ENCODE measurements around the gene SCFD2.

SCFD2 gene

DNA sequence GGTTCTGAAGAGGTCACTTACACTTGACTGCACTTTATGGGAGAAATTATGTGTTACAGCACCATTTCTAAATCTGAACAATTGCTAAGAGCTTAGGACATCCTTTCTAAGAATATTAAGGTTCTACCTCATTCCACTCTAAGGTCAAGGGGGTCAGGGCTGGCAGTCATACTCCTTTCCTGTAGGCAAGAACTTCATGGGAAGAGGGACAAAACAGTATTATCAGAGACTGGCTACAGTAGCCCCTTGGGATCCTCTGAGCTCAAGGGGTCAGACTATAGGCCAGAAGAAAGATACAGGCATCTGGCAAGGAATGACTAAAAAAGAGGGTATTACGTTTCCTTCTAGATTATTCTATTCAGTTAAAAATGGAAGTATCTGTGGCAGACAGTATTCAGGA lies 388.6 kb downstream of the SCFD2 start:
- DNase-seq: no peak

DNA sequence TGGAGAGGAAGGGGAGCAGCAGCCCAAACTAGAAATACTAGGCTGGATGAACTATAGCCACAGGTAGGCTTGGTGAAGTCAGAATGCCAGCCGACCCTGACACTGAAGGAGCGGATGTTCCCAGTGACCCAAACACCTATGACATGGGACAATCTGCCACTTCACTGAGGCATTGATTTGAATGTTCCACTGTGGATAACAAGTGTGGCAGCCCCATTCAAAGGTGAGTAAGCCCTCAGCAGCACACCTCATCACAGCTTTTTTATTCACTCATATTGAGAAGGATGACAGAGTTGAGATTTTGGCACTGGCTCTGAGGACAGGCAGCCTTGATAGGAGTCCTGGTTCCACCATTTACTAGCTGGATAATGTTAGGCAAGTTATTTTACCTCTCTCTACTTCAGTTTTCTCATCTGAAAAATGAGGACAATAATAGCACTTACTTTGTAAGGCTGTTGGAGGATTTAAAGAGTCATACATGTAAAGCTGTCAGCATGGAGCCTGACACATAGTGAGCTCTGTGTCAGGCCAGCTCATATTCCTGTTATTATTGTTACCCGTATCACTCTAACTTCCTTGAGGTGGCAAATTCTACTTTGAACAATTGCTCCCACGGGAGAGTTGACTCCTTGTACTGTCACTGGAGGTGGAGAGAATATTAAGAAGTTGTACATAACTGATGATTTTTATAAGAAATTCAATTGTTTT lies 389.2 kb downstream of the SCFD2 start:
- DNase-seq: no peak

DNA sequence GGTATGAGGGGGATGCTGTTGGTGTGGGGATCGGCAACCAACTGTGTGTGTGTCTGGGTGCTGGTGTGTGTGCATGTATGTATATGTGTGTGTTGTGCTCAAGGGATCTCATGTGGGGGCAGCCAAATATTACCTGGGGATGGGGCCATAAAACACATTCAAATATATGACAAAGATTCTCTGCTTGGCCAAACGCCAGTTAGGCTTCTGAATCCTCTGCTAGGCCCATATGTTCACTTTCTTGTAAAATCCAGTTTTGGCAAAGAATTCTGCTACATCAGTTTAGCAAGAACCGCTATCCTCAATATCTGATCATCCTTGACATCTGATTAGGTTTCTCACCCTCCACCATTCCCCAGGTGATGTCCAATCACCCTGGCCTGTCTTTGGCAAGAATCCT lies 397.2 kb downstream of the SCFD2 start:
- DNase-seq: no peak

DNA sequence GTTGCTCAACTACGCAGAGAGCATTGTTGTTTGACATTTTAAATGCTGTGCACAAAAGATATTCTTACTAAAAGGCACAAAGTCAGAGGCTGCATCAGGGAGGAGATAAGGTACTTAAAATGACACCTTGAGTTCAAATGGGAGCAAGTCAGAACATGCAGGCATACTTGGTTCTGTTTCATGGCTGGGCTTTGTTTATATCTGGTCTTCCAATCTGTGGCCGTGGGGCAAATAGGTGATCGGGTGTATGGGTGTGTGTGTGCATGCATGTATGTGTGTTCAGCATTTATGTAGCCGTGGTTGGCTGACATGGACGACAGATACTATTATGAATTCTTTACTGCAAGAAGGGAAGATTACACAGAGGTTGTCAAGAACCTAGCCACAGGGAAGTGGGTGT lies 397.6 kb downstream of the SCFD2 start:
- no peak for DNase-seq

DNA sequence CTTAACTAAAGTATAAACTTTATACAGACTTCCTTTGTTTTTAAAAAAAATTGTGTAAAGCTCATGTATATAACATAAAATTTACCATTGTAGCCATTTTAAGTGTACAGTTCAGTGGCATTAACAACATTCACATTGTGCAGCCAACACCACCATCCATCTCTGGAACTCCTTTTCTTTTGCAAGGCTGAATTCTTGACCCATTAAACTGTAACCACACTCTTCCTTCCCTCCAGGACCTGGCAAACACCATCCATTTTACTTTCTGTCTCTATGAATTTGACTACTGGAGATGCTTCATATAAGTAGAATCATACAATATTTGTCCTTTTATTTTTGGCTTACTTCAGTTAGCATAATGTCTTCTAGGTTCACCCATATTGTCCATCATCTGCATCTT lies 399.1 kb downstream of the SCFD2 start:
- DNase-seq: no peak

DNA sequence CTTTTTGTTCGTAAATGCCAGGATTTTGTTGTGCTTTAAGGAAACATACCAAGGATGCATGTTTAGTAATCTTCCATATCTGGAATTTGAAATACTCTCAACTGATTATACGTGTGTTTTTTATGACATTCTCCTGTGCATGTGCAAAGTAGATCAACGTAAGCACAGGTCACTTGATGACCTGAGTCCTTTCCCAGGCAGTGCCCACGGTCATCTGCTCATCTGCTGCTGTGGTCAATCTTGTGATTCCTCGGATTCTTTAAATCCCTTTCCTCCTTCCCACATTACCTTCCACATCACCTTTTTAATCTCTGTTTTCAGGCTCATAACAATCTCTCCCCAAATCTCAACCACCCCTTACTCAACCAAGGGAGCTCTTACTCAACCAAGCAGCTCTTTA lies 399.7 kb downstream of the SCFD2 start:
- no peak for DNase-seq

DNA sequence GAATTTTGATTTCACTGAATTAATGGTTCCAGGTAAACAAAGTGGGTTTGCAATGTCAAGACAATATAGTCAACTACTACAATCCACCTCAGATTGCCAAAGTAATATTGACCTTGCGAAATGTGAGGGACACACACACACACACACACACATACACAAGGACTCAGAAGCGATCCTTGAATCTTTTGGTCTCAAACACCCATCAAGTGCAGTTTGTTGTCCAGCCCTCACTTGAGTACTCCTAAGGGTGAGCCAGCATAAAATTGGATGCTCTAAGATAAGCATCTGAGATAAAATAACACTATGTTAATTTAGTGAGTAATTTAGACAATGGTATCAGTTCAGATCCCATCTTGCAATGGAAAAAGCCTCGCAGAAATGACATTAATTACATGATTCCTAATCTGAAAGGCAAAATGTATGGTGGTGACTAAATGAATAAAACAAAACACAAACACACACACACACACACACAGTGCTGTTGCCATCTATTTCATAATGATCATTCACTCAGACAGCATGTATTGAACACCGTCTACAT lies 401.2 kb downstream of the SCFD2 start:
- no peak for DNase-seq

DNA sequence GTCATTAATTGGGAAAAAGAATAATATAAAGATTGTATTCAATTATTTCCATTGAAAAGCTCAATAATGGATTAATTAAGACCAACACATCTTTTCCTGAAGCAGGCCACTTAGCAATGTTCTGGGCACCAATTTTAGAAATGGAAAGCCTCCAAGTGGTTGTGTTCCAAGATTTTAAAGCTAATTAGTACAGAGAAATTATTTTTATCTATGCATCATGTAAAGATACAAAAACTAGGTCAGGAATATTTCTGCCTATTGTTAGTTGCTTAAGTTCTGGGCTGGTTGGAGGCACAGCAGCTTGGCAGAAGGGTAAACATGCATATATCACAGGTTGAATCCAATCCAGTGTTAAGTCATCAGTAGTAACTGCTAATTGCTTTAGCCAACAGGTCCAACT lies 401.9 kb downstream of the SCFD2 start:
- no peak for DNase-seq

DNA sequence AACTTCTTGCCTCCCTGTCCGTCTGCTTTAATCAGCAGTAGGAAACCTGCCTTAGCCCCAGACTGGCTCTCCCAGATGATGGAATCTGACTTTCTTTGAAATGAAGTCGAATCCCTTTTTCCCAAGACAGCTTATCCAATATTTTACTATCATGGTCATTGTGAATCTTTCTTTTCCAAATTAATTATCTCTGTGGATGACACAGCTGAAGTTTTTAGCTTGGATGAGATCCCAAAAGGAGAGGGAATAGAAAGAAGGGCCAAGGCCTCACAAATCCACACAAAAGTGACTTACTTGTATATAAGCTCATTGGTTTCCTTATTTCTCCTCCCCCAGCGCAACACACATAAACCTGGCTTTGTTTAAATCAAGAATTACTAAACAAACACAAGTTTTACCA lies 403.1 kb downstream of the SCFD2 start:
- no peak for DNase-seq

DNA sequence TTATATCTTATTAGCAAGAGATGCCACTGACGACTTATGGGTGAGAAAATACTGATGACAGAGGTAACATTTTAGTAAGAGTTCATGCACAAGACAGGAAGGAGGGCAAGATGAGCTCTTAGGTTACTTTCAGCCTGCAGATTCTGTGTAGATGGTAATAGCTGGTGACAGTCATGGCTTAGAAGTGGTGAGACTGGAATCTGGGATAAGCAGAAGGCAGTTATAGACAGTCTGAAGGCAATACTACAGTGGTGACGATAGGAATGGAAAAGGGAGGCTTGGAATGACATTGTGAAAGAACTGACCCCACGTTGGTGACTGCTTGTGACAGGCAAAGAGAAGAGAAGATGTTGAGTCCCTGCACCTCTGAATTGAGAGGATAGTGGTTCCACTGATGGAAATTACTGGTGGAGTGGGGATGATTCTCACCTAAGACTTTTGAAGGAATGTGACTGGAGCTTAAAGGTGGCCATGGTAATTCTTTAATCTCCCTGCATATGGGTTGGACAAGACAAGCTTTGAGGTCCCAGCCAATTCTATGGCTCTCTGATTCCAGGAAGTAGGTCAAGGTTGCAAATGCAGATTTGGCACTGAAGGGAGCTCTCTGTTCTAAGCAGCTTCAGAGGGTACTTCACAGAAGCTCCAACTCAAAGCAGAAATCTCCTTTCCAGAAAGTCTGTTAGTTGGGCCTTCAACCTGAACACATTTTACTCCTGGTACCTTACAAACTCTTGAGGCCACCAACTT lies 404.0 kb downstream of the SCFD2 start:
- no peak for DNase-seq

DNA sequence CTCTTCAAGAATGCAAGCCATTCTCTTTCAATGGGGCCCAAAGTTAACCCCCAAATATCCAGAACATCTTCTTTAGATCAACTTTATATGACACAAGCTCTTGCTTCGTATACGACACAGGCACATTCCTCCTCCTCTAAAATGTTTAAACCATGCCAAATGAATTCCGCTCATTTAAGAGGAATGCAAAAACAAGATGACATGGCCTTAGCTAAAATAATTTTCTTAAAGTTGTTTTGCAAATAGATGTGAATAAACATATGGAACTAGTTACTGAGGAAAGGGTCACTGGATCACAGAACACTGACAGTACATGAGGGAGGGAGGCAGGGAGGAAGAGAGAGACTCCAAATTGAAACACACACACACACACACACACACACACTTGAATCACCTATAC lies 406.3 kb downstream of the SCFD2 start:
- DNase-seq: no peak

DNA sequence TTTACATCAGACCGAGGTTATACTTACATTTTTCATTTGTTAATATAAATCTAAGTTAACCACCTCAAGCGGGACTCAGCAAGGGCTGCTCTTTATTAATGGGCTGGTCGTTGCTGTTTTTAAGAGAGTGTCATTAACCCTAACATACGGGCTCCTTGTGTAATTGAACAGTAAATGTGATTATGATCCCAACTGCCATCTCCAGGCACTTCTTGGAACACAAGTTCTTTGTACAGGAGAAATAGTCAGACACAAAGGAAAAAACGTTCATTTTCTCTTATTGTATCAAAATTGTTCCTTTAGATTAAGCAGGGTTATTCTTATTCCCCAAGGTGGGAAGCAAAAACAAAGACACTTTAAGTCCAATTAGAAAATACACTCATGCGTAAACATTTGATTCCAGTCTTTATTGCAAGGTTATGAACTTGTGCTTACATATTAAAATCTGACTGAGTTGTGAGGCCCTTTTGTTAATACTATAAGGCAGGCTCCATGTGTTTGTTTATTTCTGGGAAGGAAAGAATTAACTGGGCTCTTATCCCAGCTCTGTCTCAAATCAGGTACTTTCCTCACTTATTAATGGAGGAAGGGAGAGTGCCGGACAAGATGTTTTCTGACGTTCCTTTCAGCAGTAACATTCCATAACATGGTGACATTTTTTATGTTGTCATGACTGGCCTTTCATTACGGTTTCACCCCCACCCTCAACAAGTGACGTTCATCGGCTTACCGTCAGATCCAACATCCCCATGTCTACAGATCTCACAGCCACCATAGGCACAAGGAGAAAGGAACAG lies 407.8 kb downstream of the SCFD2 start:
- no peak for DNase-seq

DNA sequence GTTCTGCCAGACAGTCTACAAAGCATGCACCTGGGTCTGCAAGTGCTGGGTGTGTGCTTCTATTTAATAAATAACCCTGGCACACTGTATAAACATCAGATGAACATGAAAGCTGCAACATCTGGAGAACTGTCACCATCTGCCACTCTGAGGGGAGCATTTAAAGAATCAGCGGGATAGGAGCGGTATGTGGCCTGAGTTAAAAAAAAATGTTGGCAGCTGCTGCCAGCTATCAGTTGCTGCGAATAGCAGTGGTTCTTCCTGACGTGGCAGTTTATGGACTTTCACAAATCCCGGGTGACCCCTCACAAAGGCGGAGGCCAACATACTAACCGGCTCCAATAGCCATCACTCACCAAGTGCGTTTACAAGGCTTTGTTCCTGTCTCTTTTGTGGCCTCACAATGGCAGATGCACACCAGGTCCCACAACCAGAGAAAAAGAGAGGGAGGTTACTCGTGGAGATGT lies 408.6 kb downstream of the SCFD2 start:
- no peak for DNase-seq

DNA sequence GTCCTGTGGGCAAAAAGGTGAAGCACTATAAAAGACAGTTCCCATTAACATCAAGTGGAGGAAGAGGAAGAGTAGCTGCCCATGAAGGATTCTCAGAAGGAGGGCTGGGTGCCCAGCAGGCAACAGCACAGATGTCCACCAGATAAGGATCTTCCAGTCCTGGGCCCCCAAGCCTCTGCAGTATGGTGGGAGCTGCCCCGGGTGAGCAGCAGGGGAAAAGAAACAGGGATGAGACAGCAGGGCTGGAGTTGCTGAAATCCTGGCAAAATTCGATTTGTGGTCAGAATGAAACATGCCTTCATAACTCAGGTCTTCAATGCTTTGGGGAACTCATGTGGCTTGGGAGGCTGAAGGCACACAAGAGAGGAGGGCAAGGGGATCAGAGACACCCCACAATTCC lies 409.2 kb downstream of the SCFD2 start:
- no peak for DNase-seq

DNA sequence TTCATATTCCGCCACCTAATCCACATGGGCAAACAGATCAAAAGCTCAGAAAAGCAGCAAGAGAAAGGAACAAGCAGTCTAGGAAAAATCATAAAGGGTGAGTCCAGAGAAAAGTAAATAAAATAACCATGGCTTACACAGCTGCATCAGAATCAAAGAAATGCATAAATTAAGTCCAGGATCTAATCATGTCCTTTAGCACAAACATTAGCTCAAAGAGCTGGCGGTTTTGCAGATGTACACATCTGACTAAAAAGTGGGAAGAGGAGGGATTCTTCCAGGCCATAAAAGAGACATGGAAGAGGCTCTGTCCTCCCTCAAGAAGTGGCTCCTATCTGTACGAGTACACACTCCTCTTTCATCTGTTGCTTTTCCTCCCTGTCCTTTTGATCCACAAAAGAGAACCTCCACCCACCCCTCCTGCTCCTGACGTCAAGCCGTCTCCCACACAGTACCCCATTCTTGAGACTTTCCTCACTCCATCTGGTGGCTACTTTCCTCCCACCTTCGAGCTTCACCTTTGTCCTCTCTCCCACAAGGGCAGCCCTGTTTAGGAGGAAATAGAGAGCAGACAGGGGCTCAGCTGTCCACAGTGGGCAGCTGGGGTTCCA lies 411.2 kb downstream of the SCFD2 start:
- no peak for DNase-seq

DNA sequence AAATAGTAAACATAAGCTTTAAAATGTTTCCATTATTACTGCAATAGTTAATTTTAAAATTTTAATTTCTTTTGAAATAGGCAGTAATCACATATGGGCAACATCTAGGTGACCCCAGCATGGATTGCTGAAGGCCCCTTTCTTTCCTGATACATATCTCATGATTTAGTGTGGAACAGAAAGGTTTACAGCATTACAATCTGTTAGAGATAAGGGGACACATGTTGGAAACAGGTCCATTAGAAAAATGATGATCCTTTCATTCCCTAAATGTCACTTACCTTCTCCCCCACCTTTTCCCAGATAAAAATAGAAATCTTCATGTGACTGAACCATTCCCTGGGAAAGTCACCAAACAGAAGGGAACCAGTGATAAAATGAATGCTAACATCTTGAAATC lies 413.3 kb downstream of the SCFD2 start:
- DNase-seq: no peak

DNA sequence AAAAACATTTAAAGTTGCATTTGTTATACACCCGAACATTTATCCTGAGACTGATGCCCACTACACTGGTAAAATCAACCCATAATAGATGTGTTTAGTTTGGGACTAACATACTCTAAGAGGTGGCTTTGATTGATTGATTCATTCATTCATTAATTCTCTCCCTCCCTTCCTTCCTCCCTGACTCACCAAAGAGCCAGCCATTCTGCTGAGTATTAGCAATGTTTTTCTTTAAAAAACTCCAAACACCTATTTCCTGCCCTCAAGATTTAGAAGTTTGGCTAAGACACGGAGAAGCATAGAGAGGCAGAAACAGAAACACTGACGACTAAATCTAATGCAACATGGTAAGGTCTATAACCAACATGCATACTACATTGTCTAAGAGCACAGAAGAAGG lies 414.8 kb downstream of the SCFD2 start:
- DNase-seq: no peak

DNA sequence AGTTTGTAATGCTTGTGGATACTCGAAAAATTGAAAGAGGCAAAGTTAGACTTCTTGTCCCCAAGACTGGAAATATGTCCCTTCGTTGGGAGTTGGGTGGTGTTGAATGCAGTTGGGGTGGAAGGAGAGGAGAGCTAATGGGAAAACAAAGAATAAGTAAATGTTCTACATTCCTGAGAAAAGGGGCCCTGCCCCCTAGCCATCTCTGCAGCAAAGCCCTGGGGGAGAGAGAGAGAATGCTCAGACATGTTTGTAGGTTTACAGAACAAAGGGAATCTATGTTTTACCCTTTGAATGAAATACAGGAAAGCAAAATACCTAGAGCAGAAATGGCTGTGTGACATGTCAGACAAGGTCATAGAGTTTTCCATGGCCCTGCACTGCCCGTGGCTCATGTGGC lies 415.6 kb downstream of the SCFD2 start:
- DNase-seq: no peak

DNA sequence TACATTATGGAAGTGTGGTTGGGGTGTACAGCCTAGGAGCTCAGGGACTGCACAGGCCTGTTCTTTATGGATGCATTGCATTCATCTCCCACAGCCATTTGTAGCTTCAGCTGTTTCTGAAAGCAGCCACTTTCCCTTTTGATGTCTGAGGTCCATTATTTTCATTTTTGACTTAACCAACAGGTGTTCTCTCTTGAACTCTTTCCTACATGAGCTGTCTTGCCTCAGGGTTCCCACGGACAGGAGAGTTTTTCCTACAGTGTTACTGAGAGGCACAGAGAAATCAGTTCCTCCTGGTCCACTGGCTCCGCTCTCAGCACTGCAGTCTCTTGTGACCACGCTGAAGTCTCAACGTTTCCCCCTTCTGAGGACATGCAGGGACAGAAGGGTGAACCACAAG lies 416.5 kb downstream of the SCFD2 start:
- DNase-seq: no peak

DNA sequence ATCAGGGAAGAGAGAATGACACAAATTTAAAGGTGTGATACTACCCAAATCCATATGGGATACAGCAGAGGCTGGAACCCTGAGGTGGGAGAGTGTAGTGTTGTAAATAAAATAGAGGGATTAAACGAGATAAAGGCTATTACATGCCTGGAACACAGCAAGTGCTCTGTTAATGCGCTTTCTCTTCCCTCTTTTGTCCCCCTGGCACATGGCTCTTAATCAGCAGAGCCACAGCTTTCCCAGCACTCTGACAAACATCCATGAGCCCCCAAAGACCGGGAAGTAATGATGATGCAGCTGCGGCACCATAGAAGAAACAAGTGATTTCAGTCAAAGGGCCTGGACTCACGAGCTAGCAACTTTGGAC lies 417.8 kb downstream of the SCFD2 start:
- no peak for DNase-seq

DNA sequence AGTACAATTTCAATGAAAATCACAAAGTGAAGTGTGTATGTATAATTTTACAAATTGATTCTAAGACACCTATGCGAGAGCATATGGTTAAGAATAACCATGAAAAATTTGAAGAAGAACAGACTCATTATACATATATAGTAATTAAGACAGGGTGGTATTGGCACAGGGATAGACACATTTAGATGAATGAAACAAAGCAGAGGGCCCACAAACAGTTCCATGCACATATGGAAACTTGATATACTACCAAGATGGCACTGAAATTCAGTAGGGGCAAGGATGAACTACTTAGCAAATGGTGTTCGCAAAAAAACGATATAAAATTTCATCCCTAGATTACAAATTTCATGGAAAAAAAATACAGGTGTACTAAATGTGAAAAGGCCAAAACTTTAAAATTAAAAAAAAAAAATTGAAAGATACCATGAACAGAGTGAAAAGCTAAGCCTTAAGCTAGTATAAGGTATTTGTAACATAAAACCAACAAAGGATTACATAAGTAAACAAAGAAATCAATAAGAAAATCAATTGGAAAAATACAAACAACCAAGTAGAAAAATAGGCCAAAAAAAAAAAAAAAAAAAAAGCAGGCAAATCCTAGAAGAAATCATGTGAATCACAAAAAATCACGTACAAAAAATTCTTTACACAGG lies 418.3 kb downstream of the SCFD2 start:
- DNase-seq: no peak

DNA sequence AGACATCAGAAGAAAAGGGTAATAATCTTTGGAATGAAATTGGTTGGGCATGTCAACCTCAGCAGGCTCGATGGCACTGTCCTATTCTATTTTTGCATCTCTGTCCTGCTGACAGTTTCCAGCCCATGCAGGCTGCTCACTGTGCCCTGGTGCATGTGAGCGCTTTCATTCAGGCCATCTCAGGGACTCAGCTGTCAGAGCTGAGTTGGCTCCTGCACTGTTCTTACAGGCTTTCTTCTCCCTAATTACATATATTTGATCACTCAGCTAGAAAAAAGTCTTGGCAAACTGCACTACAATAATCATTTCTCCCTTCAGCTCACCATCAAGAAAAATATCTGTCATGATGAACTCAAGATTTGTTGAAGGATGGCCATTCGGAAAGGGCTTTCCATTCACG lies 419.0 kb downstream of the SCFD2 start:
- no peak for DNase-seq

DNA sequence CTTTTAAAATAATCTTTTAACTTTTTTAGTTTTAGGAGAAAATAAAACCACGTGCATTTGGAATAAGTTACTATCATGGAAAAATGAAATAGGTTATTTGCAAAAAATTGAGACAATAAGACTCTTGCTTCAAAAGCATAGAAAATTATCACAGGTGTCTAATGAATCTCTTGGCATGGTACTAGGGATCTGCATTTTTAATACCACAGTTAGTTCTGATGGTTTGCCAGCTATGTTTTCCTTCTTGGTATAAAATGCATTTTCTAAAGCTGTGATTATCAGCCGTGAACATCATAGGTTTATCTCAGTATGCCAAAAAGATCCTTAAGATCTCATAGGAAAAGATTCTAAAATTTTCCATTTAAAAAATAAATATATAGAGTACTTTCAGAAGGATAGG lies 419.9 kb downstream of the SCFD2 start:
- no peak for DNase-seq
